ENCODE data around the gene IGFN1.
"Not testable (repeated sequence)": the region's sequence is repeated elsewhere in the genome, so short reads cannot be mapped to it uniquely, and the experiment has no call there.

The IGFN1 gene

GRCh38 chr1:201153474-201154388 lies 36.9 kb upstream of the IGFN1 start:
- no peaks in the 10 kb centered on the region for H3K9me3 Mint-ChIP-seq
- H3K4me3 Mint-ChIP-seq = peak overlapping the region; percentile 90
- peaks cover 4% of the 10 kb centered on the region for H3K36me3 Mint-ChIP-seq (ENCODE audit: low read depth)
- peaks cover 21% of the 10 kb centered on the region for H3K27me3 Mint-ChIP-seq (ENCODE audit: low read depth)
- H3K27ac Mint-ChIP-seq = peak overlapping the region; percentile 88
- peaks cover 14% of the 10 kb centered on the region for H3K4me1 Mint-ChIP-seq (ENCODE audit: low read depth)

GRCh38 chr1:201154389-201155165 lies 36.0 kb upstream of the IGFN1 start, which contains the start of gene TMEM9:
Gene TMEM9 (minus strand): TSS chr1:201154474. CDS start chr1:201153923, 551 bp downstream.
- H3K4me3 Mint-ChIP-seq = peak within 1 kb of the TSS; percentile 90
- H3K27ac Mint-ChIP-seq = peak within 1 kb of the TSS; percentile 88
- no peaks in the 10 kb centered on the region for H3K9me3 Mint-ChIP-seq
- H3K27me3 Mint-ChIP-seq (ENCODE audit: low read depth) = peaks cover 21% of the 10 kb centered on the region
- peaks cover 14% of the 10 kb centered on the region for H3K4me1 Mint-ChIP-seq (ENCODE audit: low read depth)
- H3K36me3 Mint-ChIP-seq (ENCODE audit: low read depth) = peaks cover 4% of the 10 kb centered on the region

- Mint-ChIP-seq H3K27ac (no peak overlapping the region), H3K27me3 (ENCODE audit: low read depth) (peaks cover 21% of the 10 kb centered on the region), H3K4me3 (no peak overlapping the region), H3K4me1 (ENCODE audit: low read depth) (peaks cover 14% of the 10 kb centered on the region), H3K36me3 (ENCODE audit: low read depth) (peaks cover 4% of the 10 kb centered on the region), H3K9me3 (no peaks in the 10 kb centered on the region)
Observed at GRCh38 chr1:201155354-201155753, 35.3 kb upstream of the IGFN1 start.

- no peaks in the 10 kb centered on the region for H3K36me3 Mint-ChIP-seq (ENCODE audit: low read depth)
- no peak overlapping the region for H3K4me3 Mint-ChIP-seq
- peaks cover 25% of the 10 kb centered on the region for H3K27me3 Mint-ChIP-seq (ENCODE audit: low read depth)
- no peaks in the 10 kb centered on the region for H3K9me3 Mint-ChIP-seq
- peaks cover 14% of the 10 kb centered on the region for H3K4me1 Mint-ChIP-seq (ENCODE audit: low read depth)
- no peak overlapping the region for H3K27ac Mint-ChIP-seq
Observed at GRCh38 chr1:201156346-201156745, 34.3 kb upstream of the IGFN1 start.

GRCh38 chr1:201156819-201157218 lies 33.8 kb upstream of the IGFN1 start:
- H3K4me3 Mint-ChIP-seq = no peak overlapping the region
- H3K4me1 Mint-ChIP-seq (ENCODE audit: low read depth) = peaks cover 14% of the 10 kb centered on the region
- H3K36me3 Mint-ChIP-seq (ENCODE audit: low read depth) = no peaks in the 10 kb centered on the region
- H3K27me3 Mint-ChIP-seq (ENCODE audit: low read depth) = peaks cover 25% of the 10 kb centered on the region
- no peak overlapping the region for H3K27ac Mint-ChIP-seq
- H3K9me3 Mint-ChIP-seq = no peaks in the 10 kb centered on the region

- Mint-ChIP-seq H3K4me1 (ENCODE audit: low read depth) (peaks cover 12% of the 10 kb centered on the region), H3K27me3 (ENCODE audit: low read depth) (peaks cover 25% of the 10 kb centered on the region), H3K27ac (no peak overlapping the region), H3K36me3 (ENCODE audit: low read depth) (no peaks in the 10 kb centered on the region), H3K4me3 (no peak overlapping the region), H3K9me3 (no peaks in the 10 kb centered on the region)
Observed at GRCh38 chr1:201157949-201158348, 32.7 kb upstream of the IGFN1 start.

- H3K9me3 Mint-ChIP-seq, H3K27ac Mint-ChIP-seq, H3K4me3 Mint-ChIP-seq: not testable (repeated sequence)
Observed at GRCh38 chr1:201163036-201163435, 27.6 kb upstream of the IGFN1 start.

GRCh38 chr1:201163707-201164106 lies 26.9 kb upstream of the IGFN1 start:
- peaks cover 15% of the 10 kb centered on the region for H3K27me3 Mint-ChIP-seq (ENCODE audit: low read depth)
- no peak overlapping the region for H3K4me3 Mint-ChIP-seq
- H3K36me3 Mint-ChIP-seq (ENCODE audit: low read depth) = no peaks in the 10 kb centered on the region
- H3K9me3 Mint-ChIP-seq = no peaks in the 10 kb centered on the region
- no peaks in the 10 kb centered on the region for H3K4me1 Mint-ChIP-seq (ENCODE audit: low read depth)
- no peak overlapping the region for H3K27ac Mint-ChIP-seq

More at GRCh38 chr1:201163036-201163435, 27.6 kb upstream of the IGFN1 start:
- H3K27me3 Mint-ChIP-seq (ENCODE audit: low read depth) = peaks cover 16% of the 10 kb centered on the region
- H3K4me1 Mint-ChIP-seq (ENCODE audit: low read depth); H3K36me3 Mint-ChIP-seq (ENCODE audit: low read depth): not testable (repeated sequence)

- peaks cover 22% of the 10 kb centered on the region for H3K27me3 Mint-ChIP-seq (ENCODE audit: low read depth)
- no peaks in the 10 kb centered on the region for H3K36me3 Mint-ChIP-seq (ENCODE audit: low read depth)
- H3K9me3 Mint-ChIP-seq = no peaks in the 10 kb centered on the region
- no peak overlapping the region for H3K4me3 Mint-ChIP-seq
- no peaks in the 10 kb centered on the region for H3K4me1 Mint-ChIP-seq (ENCODE audit: low read depth)
- no peak overlapping the region for H3K27ac Mint-ChIP-seq
Observed at GRCh38 chr1:201164645-201165044, 26.0 kb upstream of the IGFN1 start.

- no peaks in the 10 kb centered on the region for H3K9me3 Mint-ChIP-seq
- peaks cover 9% of the 10 kb centered on the region for H3K4me1 Mint-ChIP-seq (ENCODE audit: low read depth)
- H3K4me3 Mint-ChIP-seq = no peak overlapping the region
- peaks cover 33% of the 10 kb centered on the region for H3K27me3 Mint-ChIP-seq (ENCODE audit: low read depth)
- H3K36me3 Mint-ChIP-seq (ENCODE audit: low read depth) = peaks cover 1% of the 10 kb centered on the region
- H3K27ac Mint-ChIP-seq = no peak overlapping the region
Observed at GRCh38 chr1:201167041-201167991, 23.3 kb upstream of the IGFN1 start.

- Mint-ChIP-seq H3K27me3 (ENCODE audit: low read depth) (peaks cover 29% of the 10 kb centered on the region), H3K36me3 (ENCODE audit: low read depth) (peaks cover 1% of the 10 kb centered on the region), H3K4me1 (ENCODE audit: low read depth) (peaks cover 9% of the 10 kb centered on the region), H3K9me3 (no peaks in the 10 kb centered on the region), H3K27ac (no peak overlapping the region), H3K4me3 (no peak overlapping the region)
Observed at GRCh38 chr1:201169203-201169602, 21.4 kb upstream of the IGFN1 start.

GRCh38 chr1:201169971-201170532 lies 20.6 kb upstream of the IGFN1 start:
- H3K4me3 Mint-ChIP-seq = no peak overlapping the region
- H3K27ac Mint-ChIP-seq = no peak overlapping the region
- peaks cover 34% of the 10 kb centered on the region for H3K27me3 Mint-ChIP-seq (ENCODE audit: low read depth)
- H3K4me1 Mint-ChIP-seq (ENCODE audit: low read depth) = peaks cover 9% of the 10 kb centered on the region
- H3K36me3 Mint-ChIP-seq (ENCODE audit: low read depth) = peaks cover 1% of the 10 kb centered on the region
- H3K9me3 Mint-ChIP-seq = no peaks in the 10 kb centered on the region

- H3K9me3 Mint-ChIP-seq = no peaks in the 10 kb centered on the region
- peak overlapping the region; percentile 60 for H3K4me3 Mint-ChIP-seq
- no peak overlapping the region for H3K27ac Mint-ChIP-seq
- peaks cover 9% of the 10 kb centered on the region for H3K4me1 Mint-ChIP-seq (ENCODE audit: low read depth)
- H3K36me3 Mint-ChIP-seq (ENCODE audit: low read depth) = peaks cover 1% of the 10 kb centered on the region
- peaks cover 37% of the 10 kb centered on the region for H3K27me3 Mint-ChIP-seq (ENCODE audit: low read depth)
Observed at GRCh38 chr1:201170533-201171062, 20.0 kb upstream of the IGFN1 start.

All from T-helper 1 cell treated with Interleukin-12 subunit alpha and Interleukin-12 subunit beta and Interleukin-4 antibody, amounts not matched to agents 30 μg/mL and 1 μg/mL, for 36 hours (primary cell).